Measurements from ENCODE around the gene RAB27A. TPM values are rescaled to one million over a fixed set of nuclear protein-coding genes. Genes with fewer than 3 reads are reported as not detected.
A peak's percentile ranks its signal among the peaks of the same experiment; 100 is the strongest.

Gene RAB27A
- polyA plus RNA-seq, 1 donor: 28.1 TPM

GRCh38 chr15:55239440-55240124 is 50.0 kb downstream of the RAB27A start:
- H3K4me1 ChIP-seq (ENCODE audit: control insufficient read depth, insufficient read depth, low read length): no peaks in the 10 kb centered on the region
- no peak overlapping the region for H3K27ac ChIP-seq (ENCODE audit: low read length)
- no peaks in the 10 kb centered on the region for H3K36me3 ChIP-seq (ENCODE audit: control insufficient read depth, insufficient read depth, low read length)
- H3K9me3 ChIP-seq (ENCODE audit: control insufficient read depth, low read depth, low read length): no peaks in the 10 kb centered on the region
- H3K27me3 ChIP-seq (ENCODE audit: control insufficient read depth, insufficient read depth, low read length): no peaks in the 10 kb centered on the region
- no peak overlapping the region for H3K4me3 ChIP-seq (ENCODE audit: low read length)
- WGBS (ENCODE audit: insufficient coverage, low lambda C conversion rate): 100% methylated on average over 3 of the region's 5 CpGs
- DNase-seq: no peak

- no peaks in the 10 kb centered on the region for H3K27me3 ChIP-seq (ENCODE audit: control insufficient read depth, insufficient read depth, low read length)
- H3K9me3 ChIP-seq (ENCODE audit: control insufficient read depth, low read depth, low read length): no peaks in the 10 kb centered on the region
- 100% methylated on average over 1 of the region's 2 CpGs for WGBS (ENCODE audit: insufficient coverage, low lambda C conversion rate)
- H3K4me3 ChIP-seq (ENCODE audit: low read length): no peak overlapping the region
- no peak overlapping the region for H3K27ac ChIP-seq (ENCODE audit: low read length)
- no peaks in the 10 kb centered on the region for H3K4me1 ChIP-seq (ENCODE audit: control insufficient read depth, insufficient read depth, low read length)
- H3K36me3 ChIP-seq (ENCODE audit: control insufficient read depth, insufficient read depth, low read length): no peaks in the 10 kb centered on the region
- DNase-seq: no peak
These were observed 50.7 kb downstream of the RAB27A start for GRCh38 chr15:55238877-55239276.

- 83% methylated on average over 2 of the region's 6 CpGs for WGBS (ENCODE audit: insufficient coverage, low lambda C conversion rate)
- no peaks in the 10 kb centered on the region for H3K27me3 ChIP-seq (ENCODE audit: control insufficient read depth, insufficient read depth, low read length)
- no peaks in the 10 kb centered on the region for H3K9me3 ChIP-seq (ENCODE audit: control insufficient read depth, low read depth, low read length)
- no peaks in the 10 kb centered on the region for H3K36me3 ChIP-seq (ENCODE audit: control insufficient read depth, insufficient read depth, low read length)
- DNase-seq: no peak
- H3K4me3 ChIP-seq (ENCODE audit: low read length): no peak overlapping the region
- H3K27ac ChIP-seq (ENCODE audit: low read length): no peak overlapping the region
- H3K4me1 ChIP-seq (ENCODE audit: control insufficient read depth, insufficient read depth, low read length): no peaks in the 10 kb centered on the region
These were observed 52.1 kb downstream of the RAB27A start for GRCh38 chr15:55237219-55238130.

GRCh38 chr15:55235546-55236036 is 54.0 kb downstream of the RAB27A start:
- H3K27ac ChIP-seq (ENCODE audit: low read length): no peak overlapping the region
- no peak overlapping the region for H3K4me3 ChIP-seq (ENCODE audit: low read length)
- no peaks in the 10 kb centered on the region for H3K9me3 ChIP-seq (ENCODE audit: control insufficient read depth, low read depth, low read length)
- no CpG with 5 or more reads among the region's 4 CpGs for WGBS (ENCODE audit: insufficient coverage, low lambda C conversion rate)
- H3K4me1 ChIP-seq (ENCODE audit: control insufficient read depth, insufficient read depth, low read length): no peaks in the 10 kb centered on the region
- DNase-seq: no peak
- H3K27me3 ChIP-seq (ENCODE audit: control insufficient read depth, insufficient read depth, low read length): no peaks in the 10 kb centered on the region
- H3K36me3 ChIP-seq (ENCODE audit: control insufficient read depth, insufficient read depth, low read length): no peaks in the 10 kb centered on the region

GRCh38 chr15:55234800-55235104 is 54.9 kb downstream of the RAB27A start:
- H3K4me3 ChIP-seq (ENCODE audit: low read length): no peak overlapping the region
- no peak overlapping the region for H3K27ac ChIP-seq (ENCODE audit: low read length)
- WGBS (ENCODE audit: insufficient coverage, low lambda C conversion rate): no CpG with 5 or more reads among the region's 1 CpG

GRCh38 chr15:55234104-55234799 is 55.4 kb downstream of the RAB27A start:
- WGBS (ENCODE audit: insufficient coverage, low lambda C conversion rate): 33% methylated on average over 1 of the region's 2 CpGs
- peak in 1 of 2 donors; percentile 51 for DNase-seq
- no peaks in the 10 kb centered on the region for H3K4me1 ChIP-seq (ENCODE audit: control insufficient read depth, insufficient read depth, low read length)
- no peak overlapping the region for H3K27ac ChIP-seq (ENCODE audit: low read length)
- no peak overlapping the region for H3K4me3 ChIP-seq (ENCODE audit: low read length)
- H3K36me3 ChIP-seq (ENCODE audit: control insufficient read depth, insufficient read depth, low read length): no peaks in the 10 kb centered on the region
- no peaks in the 10 kb centered on the region for H3K27me3 ChIP-seq (ENCODE audit: control insufficient read depth, insufficient read depth, low read length)
- no peaks in the 10 kb centered on the region for H3K9me3 ChIP-seq (ENCODE audit: control insufficient read depth, low read depth, low read length)

More at GRCh38 chr15:55234800-55235104, 54.9 kb downstream of the RAB27A start:
- no peaks in the 10 kb centered on the region for H3K9me3 ChIP-seq (ENCODE audit: control insufficient read depth, low read depth, low read length)
- H3K36me3 ChIP-seq (ENCODE audit: control insufficient read depth, insufficient read depth, low read length): no peaks in the 10 kb centered on the region
- H3K27me3 ChIP-seq (ENCODE audit: control insufficient read depth, insufficient read depth, low read length): no peaks in the 10 kb centered on the region
- no peaks in the 10 kb centered on the region for H3K4me1 ChIP-seq (ENCODE audit: control insufficient read depth, insufficient read depth, low read length)
- no peak for DNase-seq

- no peaks in the 10 kb centered on the region for H3K4me1 ChIP-seq (ENCODE audit: control insufficient read depth, insufficient read depth, low read length)
- H3K27me3 ChIP-seq (ENCODE audit: control insufficient read depth, insufficient read depth, low read length): no peaks in the 10 kb centered on the region
- no peak overlapping the region for H3K27ac ChIP-seq (ENCODE audit: low read length)
- no peak for DNase-seq
- H3K36me3 ChIP-seq (ENCODE audit: control insufficient read depth, insufficient read depth, low read length): peaks cover 7% of the 10 kb centered on the region
- no peak overlapping the region for H3K4me3 ChIP-seq (ENCODE audit: low read length)
- no peaks in the 10 kb centered on the region for H3K9me3 ChIP-seq (ENCODE audit: control insufficient read depth, low read depth, low read length)
- WGBS (ENCODE audit: insufficient coverage, low lambda C conversion rate): no CpG with 5 or more reads among the region's 1 CpG
These were observed 58.2 kb downstream of the RAB27A start for GRCh38 chr15:55231455-55231854.

- Histone ChIP-seq H3K36me3 (ENCODE audit: control insufficient read depth, insufficient read depth, low read length) (peaks cover 7% of the 10 kb centered on the region), H3K4me1 (ENCODE audit: control insufficient read depth, insufficient read depth, low read length) (no peaks in the 10 kb centered on the region), H3K27ac (ENCODE audit: low read length) (no peak overlapping the region), H3K4me3 (ENCODE audit: low read length) (no peak overlapping the region), H3K27me3 (ENCODE audit: control insufficient read depth, insufficient read depth, low read length) (no peaks in the 10 kb centered on the region), H3K9me3 (ENCODE audit: control insufficient read depth, low read depth, low read length) (no peaks in the 10 kb centered on the region)
- no peak for DNase-seq
- 100% methylated on average over 1 of the region's 1 CpG for WGBS (ENCODE audit: insufficient coverage, low lambda C conversion rate)
These were observed 58.7 kb downstream of the RAB27A start for GRCh38 chr15:55230953-55231352.

GRCh38 chr15:55230051-55230670 is 59.5 kb downstream of the RAB27A start:
- no peaks in the 10 kb centered on the region for H3K27me3 ChIP-seq (ENCODE audit: control insufficient read depth, insufficient read depth, low read length)
- no peak overlapping the region for H3K27ac ChIP-seq (ENCODE audit: low read length)
- H3K4me1 ChIP-seq (ENCODE audit: control insufficient read depth, insufficient read depth, low read length): peaks cover 3% of the 10 kb centered on the region
- no peaks in the 10 kb centered on the region for H3K9me3 ChIP-seq (ENCODE audit: control insufficient read depth, low read depth, low read length)
- no peak for DNase-seq
- no peak overlapping the region for H3K4me3 ChIP-seq (ENCODE audit: low read length)
- WGBS (ENCODE audit: insufficient coverage, low lambda C conversion rate): no CpG with 5 or more reads among the region's 3 CpGs
- H3K36me3 ChIP-seq (ENCODE audit: control insufficient read depth, insufficient read depth, low read length): peaks cover 7% of the 10 kb centered on the region

GRCh38 chr15:55226127-55226526 is 63.5 kb downstream of the RAB27A start:
- WGBS (ENCODE audit: insufficient coverage, low lambda C conversion rate): no CpG with 5 or more reads among the region's 2 CpGs
- no peaks in the 10 kb centered on the region for H3K9me3 ChIP-seq (ENCODE audit: control insufficient read depth, low read depth, low read length)
- DNase-seq: no peak
- no peaks in the 10 kb centered on the region for H3K27me3 ChIP-seq (ENCODE audit: control insufficient read depth, insufficient read depth, low read length)
- H3K4me3 ChIP-seq (ENCODE audit: low read length): no peak overlapping the region
- peaks cover 7% of the 10 kb centered on the region for H3K36me3 ChIP-seq (ENCODE audit: control insufficient read depth, insufficient read depth, low read length)
- no peak overlapping the region for H3K27ac ChIP-seq (ENCODE audit: low read length)
- H3K4me1 ChIP-seq (ENCODE audit: control insufficient read depth, insufficient read depth, low read length): peaks cover 15% of the 10 kb centered on the region
